HEK293 (cell line): ENCODE data around the gene RGS9.

ENCODE experiments used
- ATF2 ChIP-seq: fragments of 450-650 bp; formaldehyde crosslinking; IDR thresholded peaks from 2 replicates; pipeline ENCODE4 v1.5.1; 2016; ENCODE audit warnings: missing biosample characterization, missing genetic modification characterization, low read depth
- BCL11A ChIP-seq: fragments of 450-650 bp; formaldehyde crosslinking; IDR thresholded peaks from 2 replicates; pipeline ENCODE4 v1.5.1; 2016; ENCODE audit warnings: low read depth, missing biosample characterization, missing genetic modification characterization
- CTCF ChIP-seq: fragments of 450-650 bp; formaldehyde crosslinking; IDR thresholded peaks from 2 replicates; pipeline ENCODE4 v1.5.1; 2016; ENCODE audit warnings: missing biosample characterization, missing genetic modification characterization
- MEIS1 ChIP-seq: sonication (generic); formaldehyde crosslinking; IDR thresholded peaks from 2 replicates; pipeline ENCODE4 v1.8.1; 2022; ENCODE audit warnings: missing genetic modification reagents, mild to moderate bottlenecking, borderline replicate concordance
- PRDM1 ChIP-seq: fragments of 450-650 bp; formaldehyde crosslinking; IDR thresholded peaks from 2 replicates; pipeline ENCODE4; 2016; ENCODE audit warnings: missing biosample characterization, missing genetic modification characterization
- ZBTB7A ChIP-seq: fragments of 450-650 bp; formaldehyde crosslinking; IDR thresholded peaks from 2 replicates; pipeline ENCODE4 v1.5.1; 2016; ENCODE audit warnings: low read depth, missing biosample characterization, missing genetic modification characterization
- ZNF112 ChIP-seq: fragments of 450-650 bp; formaldehyde crosslinking; IDR thresholded peaks from 2 replicates; pipeline ENCODE4 v1.5.0; 2017; ENCODE audit warnings: missing biosample characterization, missing genetic modification characterization
- ZNF175 ChIP-seq: fragments of 450-650 bp; formaldehyde crosslinking; IDR thresholded peaks from 2 replicates; pipeline ENCODE4 v1.5.1; 2016; ENCODE audit warnings: missing biosample characterization, missing genetic modification characterization
- ZNF18 ChIP-seq: fragments of 450-650 bp; formaldehyde crosslinking; IDR thresholded peaks from 2 replicates; pipeline ENCODE4 v1.5.1; 2016; ENCODE audit warnings: missing biosample characterization, missing genetic modification characterization
- ZNF274 ChIP-seq, 2 experiments: fragments of 200-500 bp in 1 of 2; fragments of 450-650 bp in 1 of 2; sonication (Bioruptor generic) in 1 of 2; formaldehyde crosslinking in 1 of 2; IDR thresholded peaks; 2 replicates each; pipeline versions ENCODE4 v1.5.1 to v1.6.1; 2014 to 2016; ENCODE audit warnings: borderline replicate concordance in 1 of 2, inconsistent platforms in 1 of 2, low read length in 1 of 2, missing biosample characterization in 1 of 2, missing genetic modification characterization in 1 of 2
- ZNF311 ChIP-seq: fragments of 450-650 bp; formaldehyde crosslinking; IDR thresholded peaks from 2 replicates; pipeline ENCODE4 v1.5.1; 2017; ENCODE audit warnings: missing biosample characterization, missing genetic modification characterization, borderline replicate concordance
- ZNF423 ChIP-seq: fragments of 450-650 bp; formaldehyde crosslinking; IDR thresholded peaks from 2 replicates; pipeline ENCODE4 v1.5.1; 2016; ENCODE audit warnings: missing biosample characterization, missing genetic modification characterization
- ZSCAN30 ChIP-seq: fragments of 450-650 bp; IDR thresholded peaks from 2 replicates; pipeline ENCODE4 v1.5.1; 2018; ENCODE audit warnings: missing biosample characterization, mild to moderate bottlenecking, missing genetic modification characterization, moderate library complexity
- TF ChIP-seq, protein P1 (sequence below): fragments of 450-650 bp; formaldehyde crosslinking; IDR thresholded peaks from 2 replicates; pipeline ENCODE4 v1.5.1; 2016; ENCODE audit warnings: missing biosample characterization, missing genetic modification characterization

- TF ChIP-seq ZNF274 (IDR thresholded peaks at IDR 0.05; ENCODE audit: low read length) (no peak), ZNF274 (tag by site-specific recombination; IDR thresholded peaks at IDR 0.05; ENCODE audit: borderline replicate concordance) (no peak), CTCF (tag by site-specific recombination) (no peak), ZNF18 (tag by site-specific recombination) (no peak), ZNF311 (tag by site-specific recombination) (no peak), ZBTB7A (tag by site-specific recombination) (no peak), ZNF423 (tag by site-specific recombination) (no peak), ZNF175 (tag by site-specific recombination) (no peak), MEIS1 (CRISPR knock-in tag) (no peak), ZNF112 (tag by site-specific recombination) (no peak), PRDM1 (tag by site-specific recombination) (no peak), ZSCAN30 (no peak), BCL11A (tag by site-specific recombination) (no peak), ATF2 (tag by site-specific recombination) (no peak)
- TF ChIP-seq, protein P1, sequence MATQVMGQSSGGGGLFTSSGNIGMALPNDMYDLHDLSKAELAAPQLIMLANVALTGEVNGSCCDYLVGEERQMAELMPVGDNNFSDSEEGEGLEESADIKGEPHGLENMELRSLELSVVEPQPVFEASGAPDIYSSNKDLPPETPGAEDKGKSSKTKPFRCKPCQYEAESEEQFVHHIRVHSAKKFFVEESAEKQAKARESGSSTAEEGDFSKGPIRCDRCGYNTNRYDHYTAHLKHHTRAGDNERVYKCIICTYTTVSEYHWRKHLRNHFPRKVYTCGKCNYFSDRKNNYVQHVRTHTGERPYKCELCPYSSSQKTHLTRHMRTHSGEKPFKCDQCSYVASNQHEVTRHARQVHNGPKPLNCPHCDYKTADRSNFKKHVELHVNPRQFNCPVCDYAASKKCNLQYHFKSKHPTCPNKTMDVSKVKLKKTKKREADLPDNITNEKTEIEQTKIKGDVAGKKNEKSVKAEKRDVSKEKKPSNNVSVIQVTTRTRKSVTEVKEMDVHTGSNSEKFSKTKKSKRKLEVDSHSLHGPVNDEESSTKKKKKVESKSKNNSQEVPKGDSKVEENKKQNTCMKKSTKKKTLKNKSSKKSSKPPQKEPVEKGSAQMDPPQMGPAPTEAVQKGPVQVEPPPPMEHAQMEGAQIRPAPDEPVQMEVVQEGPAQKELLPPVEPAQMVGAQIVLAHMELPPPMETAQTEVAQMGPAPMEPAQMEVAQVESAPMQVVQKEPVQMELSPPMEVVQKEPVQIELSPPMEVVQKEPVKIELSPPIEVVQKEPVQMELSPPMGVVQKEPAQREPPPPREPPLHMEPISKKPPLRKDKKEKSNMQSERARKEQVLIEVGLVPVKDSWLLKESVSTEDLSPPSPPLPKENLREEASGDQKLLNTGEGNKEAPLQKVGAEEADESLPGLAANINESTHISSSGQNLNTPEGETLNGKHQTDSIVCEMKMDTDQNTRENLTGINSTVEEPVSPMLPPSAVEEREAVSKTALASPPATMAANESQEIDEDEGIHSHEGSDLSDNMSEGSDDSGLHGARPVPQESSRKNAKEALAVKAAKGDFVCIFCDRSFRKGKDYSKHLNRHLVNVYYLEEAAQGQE, result no peak
These were observed 57.6 kb downstream of the RGS9 start for GRCh38 chr17:65194670-65195334.
